RWPE2 (cell line): ENCODE results near the gene FADS3.

Source experiments
- ATAC-seq: fragments of 200-7000 bp; cut with Tn5 transposase; 3 replicates; pipeline ENCODE4 v1.9.1; 2021; ENCODE audit warnings: low read depth
- DNase-seq: peaks from one replicate; pipeline ENCODE4 v3.0.0-alpha.2; 2020; ENCODE audit warnings: low spot score
- H3K27ac ChIP-seq: fragments of 450-650 bp; 2 replicates; pipeline ENCODE4 v1.5.1; 2017; ENCODE audit warnings: mild to moderate bottlenecking; ENCODE audit not compliant: poor library complexity, severe bottlenecking
- H3K27me3 ChIP-seq: fragments of 250-450 bp; sonication (Bioruptor Pico); 2 replicates; pipeline ENCODE4 v1.5.1; 2021; ENCODE audit warnings: mild to moderate bottlenecking, moderate library complexity; ENCODE audit not compliant: insufficient read depth, poor library complexity, severe bottlenecking
- H3K36me3 ChIP-seq: fragments of 250-450 bp; sonication (Bioruptor Pico); 2 replicates; pipeline ENCODE4 v1.5.1; 2020; ENCODE audit warnings: low read depth, mild to moderate bottlenecking, moderate library complexity
- H3K4me1 ChIP-seq: fragments of 250-450 bp; sonication (Bioruptor Pico); 2 replicates; pipeline ENCODE4 v1.5.1; 2021; ENCODE audit warnings: mild to moderate bottlenecking, moderate library complexity; ENCODE audit not compliant: insufficient read depth, poor library complexity, severe bottlenecking
- H3K4me3 ChIP-seq: fragments of 250-450 bp; sonication (Bioruptor Pico); 2 replicates; pipeline ENCODE4 v1.5.1; 2021; ENCODE audit warnings: mild to moderate bottlenecking, moderate library complexity; ENCODE audit not compliant: severe bottlenecking
- H3K9me3 ChIP-seq: fragments of 250-450 bp; sonication (Bioruptor Pico); 2 replicates; pipeline ENCODE4 v1.5.1; 2021; ENCODE audit warnings: mild to moderate bottlenecking, moderate library complexity; ENCODE audit not compliant: severe bottlenecking
- TF ChIP-seq, protein P1 (sequence below): fragments of 450-650 bp; IDR thresholded peaks from one replicate; pipeline ENCODE4 v1.5.1; 2017; ENCODE audit warnings: mild to moderate bottlenecking, moderate library complexity; ENCODE audit not compliant: poor library complexity, severe bottlenecking

The FADS3 gene

DNA sequence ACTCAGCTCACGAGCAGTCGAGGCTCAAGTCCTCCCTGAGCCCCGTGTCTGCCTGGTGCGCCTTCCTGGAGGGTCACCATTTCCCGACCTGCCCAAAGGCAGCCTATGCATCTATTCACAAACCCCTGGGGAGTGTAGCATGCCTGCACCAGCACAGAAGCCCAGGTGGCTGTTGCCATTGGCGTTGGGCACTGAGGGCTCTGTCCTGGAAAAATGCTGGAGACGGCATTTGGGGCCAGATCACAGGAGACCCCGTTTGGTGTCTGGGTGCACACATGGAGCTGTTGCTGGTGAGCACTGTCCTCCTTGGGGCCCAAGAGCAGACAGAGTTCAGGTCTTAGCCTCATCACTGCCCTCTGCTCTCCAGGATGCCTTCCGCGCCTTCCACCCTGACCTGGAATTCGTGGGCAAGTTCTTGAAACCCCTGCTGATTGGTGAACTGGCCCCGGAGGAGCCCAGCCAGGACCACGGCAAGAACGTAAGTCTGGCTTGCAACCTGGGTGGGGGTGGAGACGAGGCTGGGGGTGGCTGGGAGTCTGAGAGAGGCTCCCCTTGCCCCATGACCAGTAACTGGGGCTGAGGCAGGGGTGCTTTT is 53.8 kb downstream of the FADS3 start:
- TF ChIP-seq, protein P1, sequence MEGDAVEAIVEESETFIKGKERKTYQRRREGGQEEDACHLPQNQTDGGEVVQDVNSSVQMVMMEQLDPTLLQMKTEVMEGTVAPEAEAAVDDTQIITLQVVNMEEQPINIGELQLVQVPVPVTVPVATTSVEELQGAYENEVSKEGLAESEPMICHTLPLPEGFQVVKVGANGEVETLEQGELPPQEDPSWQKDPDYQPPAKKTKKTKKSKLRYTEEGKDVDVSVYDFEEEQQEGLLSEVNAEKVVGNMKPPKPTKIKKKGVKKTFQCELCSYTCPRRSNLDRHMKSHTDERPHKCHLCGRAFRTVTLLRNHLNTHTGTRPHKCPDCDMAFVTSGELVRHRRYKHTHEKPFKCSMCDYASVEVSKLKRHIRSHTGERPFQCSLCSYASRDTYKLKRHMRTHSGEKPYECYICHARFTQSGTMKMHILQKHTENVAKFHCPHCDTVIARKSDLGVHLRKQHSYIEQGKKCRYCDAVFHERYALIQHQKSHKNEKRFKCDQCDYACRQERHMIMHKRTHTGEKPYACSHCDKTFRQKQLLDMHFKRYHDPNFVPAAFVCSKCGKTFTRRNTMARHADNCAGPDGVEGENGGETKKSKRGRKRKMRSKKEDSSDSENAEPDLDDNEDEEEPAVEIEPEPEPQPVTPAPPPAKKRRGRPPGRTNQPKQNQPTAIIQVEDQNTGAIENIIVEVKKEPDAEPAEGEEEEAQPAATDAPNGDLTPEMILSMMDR: no peak
- Histone ChIP-seq H3K27me3 (no peaks in the 10 kb centered on the region), H3K9me3 (no peaks in the 10 kb centered on the region), H3K36me3 (peaks cover 89% of the 10 kb centered on the region), H3K4me1 (peaks cover 11% of the 10 kb centered on the region), H3K4me3 (no peak overlapping the region), H3K27ac (no peak overlapping the region)
- ATAC-seq: no peak
- peak; percentile 34 for DNase-seq

DNA sequence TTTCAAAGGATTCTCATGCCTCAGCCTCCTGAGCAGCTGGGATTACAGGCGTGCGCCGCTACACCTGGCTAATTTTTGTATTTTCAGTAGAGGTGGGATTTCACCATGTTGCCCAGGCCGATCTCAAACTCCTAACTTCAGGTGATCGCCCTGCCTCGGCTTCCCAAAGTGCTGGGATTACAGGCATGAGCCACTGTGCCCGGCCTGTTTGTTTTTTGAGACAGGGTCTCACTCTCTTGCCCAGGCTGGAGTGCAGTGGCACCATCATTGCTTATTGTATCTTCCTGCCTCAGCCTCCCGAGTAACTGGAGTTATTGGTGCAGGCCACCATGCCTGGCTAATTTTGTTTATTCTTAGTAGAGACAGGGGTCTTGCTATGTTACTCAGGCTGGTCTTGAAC is 55.2 kb downstream of the FADS3 start:
- TF ChIP-seq, protein P1: no peak
- peak overlapping the region; percentile 76 for H3K27ac ChIP-seq
- H3K4me3 ChIP-seq: no peak overlapping the region
- DNase-seq: no peak
- no peaks in the 10 kb centered on the region for H3K27me3 ChIP-seq
- no peak for ATAC-seq
- peaks cover 89% of the 10 kb centered on the region for H3K36me3 ChIP-seq
- peaks cover 11% of the 10 kb centered on the region for H3K4me1 ChIP-seq
- no peaks in the 10 kb centered on the region for H3K9me3 ChIP-seq

DNA sequence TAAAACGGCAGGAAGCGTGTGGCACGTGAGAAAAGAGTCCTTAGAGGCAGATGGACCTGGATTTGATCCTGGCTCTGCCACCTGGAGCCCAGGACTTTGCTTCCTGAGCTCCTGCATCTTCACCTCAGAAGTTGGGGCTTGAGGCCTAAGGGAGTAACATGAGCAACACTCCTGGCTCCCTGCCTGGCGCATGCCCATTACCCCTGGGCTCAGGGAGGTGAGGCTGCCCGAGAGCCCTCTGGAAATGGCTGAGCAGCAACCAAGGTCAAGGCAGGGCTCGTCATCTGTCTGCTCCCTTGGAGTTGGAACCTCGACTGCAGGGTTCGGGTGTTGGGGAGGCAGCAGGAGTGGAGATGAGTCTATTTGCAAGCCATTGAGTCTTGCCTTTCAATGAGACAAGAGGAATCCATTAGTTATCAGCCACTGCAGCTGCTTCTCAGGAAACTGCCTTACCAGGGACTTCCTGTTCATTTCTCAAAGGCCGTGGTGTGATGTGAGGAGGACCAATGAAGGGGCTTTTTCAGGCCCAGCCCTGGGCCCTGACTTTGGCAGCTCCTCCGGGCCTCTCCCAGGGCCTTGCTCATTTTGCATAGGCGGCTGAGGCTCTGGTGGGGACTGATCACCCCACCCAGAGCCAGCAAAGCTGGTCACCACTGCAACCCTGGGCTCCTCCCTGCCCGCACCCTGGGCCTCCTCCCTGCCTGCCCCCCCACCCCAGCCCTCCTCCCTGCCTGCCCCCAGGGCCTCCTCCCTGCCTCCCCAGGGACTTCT is 56.9 kb downstream of the FADS3 start:
- Histone ChIP-seq H3K36me3 (peaks cover 89% of the 10 kb centered on the region), H3K27me3 (no peaks in the 10 kb centered on the region), H3K4me1 (peaks cover 22% of the 10 kb centered on the region), H3K27ac (peak overlapping the region; percentile 76), H3K9me3 (no peaks in the 10 kb centered on the region), H3K4me3 (no peak overlapping the region)
- ATAC-seq (peak; percentile 42), DNase-seq (peak; percentile 37)
- TF ChIP-seq, protein P1: no peak

DNA sequence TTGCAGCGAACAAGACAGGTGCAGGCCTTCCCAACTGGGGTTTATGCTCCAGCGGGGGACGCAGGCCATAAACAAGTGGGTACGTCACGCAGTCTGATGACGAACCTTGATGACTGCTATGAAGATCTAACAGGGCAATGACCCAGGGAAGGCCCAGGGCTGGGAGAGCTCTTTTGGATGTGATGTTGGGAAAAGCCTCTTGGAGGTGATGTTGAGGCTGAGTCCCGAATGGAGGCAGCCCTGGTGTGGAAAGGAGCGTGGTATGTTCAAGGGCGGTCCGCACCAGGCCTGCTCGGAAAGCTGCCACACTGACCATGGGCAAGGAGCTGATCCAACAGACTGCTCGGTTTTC is 57.4 kb downstream of the FADS3 start:
- TF ChIP-seq, protein P1: no peak
- H3K4me3 ChIP-seq: no peak overlapping the region
- ATAC-seq (no peak), DNase-seq (peak; percentile 35)
- H3K27me3 ChIP-seq: no peaks in the 10 kb centered on the region
- H3K36me3 ChIP-seq: peaks cover 89% of the 10 kb centered on the region
- no peaks in the 10 kb centered on the region for H3K9me3 ChIP-seq
- peaks cover 22% of the 10 kb centered on the region for H3K4me1 ChIP-seq
- peak overlapping the region; percentile 76 for H3K27ac ChIP-seq

DNA sequence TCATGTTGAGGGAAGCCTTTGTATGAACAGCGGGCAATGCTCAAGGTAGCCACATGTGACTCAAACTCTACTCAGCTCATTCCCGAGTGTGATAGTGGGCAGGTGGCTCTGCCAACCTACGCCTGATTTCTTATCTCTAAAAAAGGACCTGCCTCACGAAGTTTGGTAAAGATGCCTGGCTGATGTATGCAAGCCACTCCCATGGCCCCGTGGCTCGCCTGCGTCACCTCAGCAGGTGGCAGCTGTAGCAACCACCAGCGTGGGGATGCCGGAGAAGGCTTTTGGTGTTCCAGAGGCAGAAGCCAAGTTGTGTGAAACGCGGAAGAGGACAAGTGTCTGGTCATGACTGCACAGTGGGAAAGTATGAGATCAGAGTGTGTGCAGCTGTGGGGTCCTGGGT is 57.9 kb downstream of the FADS3 start:
- DNase-seq: peak; percentile 45
- H3K9me3 ChIP-seq: no peaks in the 10 kb centered on the region
- no peak overlapping the region for H3K4me3 ChIP-seq
- peaks cover 85% of the 10 kb centered on the region for H3K36me3 ChIP-seq
- peak overlapping the region; percentile 76 for H3K27ac ChIP-seq
- no peaks in the 10 kb centered on the region for H3K27me3 ChIP-seq
- H3K4me1 ChIP-seq: peaks cover 22% of the 10 kb centered on the region
- TF ChIP-seq, protein P1: no peak
- no peak for ATAC-seq
